Astrocyte (in vitro differentiated cells and primary cell): ENCODE results near the gene NPIPB12.
"Not testable (repeated sequence)": the region's sequence is repeated elsewhere in the genome, so short reads cannot be mapped to it uniquely, and the experiment has no call there.

Experiments
- CTCF ChIP-seq: IDR thresholded peaks from 2 replicates; pipeline ENCODE4 v1.5.1; 2011; ENCODE audit warnings: low read depth, mild to moderate bottlenecking, inconsistent platforms, low read length, moderate library complexity; ENCODE audit not compliant: insufficient read depth
- EZH2 ChIP-seq: IDR thresholded peaks from 2 replicates; pipeline ENCODE4 v1.6.1; 2012; ENCODE audit warnings: mild to moderate bottlenecking, low read length, inconsistent platforms; ENCODE audit not compliant: insufficient read depth

- TF ChIP-seq CTCF, EZH2: not testable (repeated sequence)
Observed at GRCh38 chr16:29467654-29468366, 38.4 kb downstream of the NPIPB12 start.
